Smooth muscle cell (in vitro differentiated cells): ENCODE measurements around the gene CYP2U1. TPM values are rescaled to one million over a fixed set of nuclear protein-coding genes. Genes with fewer than 3 reads are reported as not detected.

Experiments
- DNase-seq: peaks from one replicate; lab custom pipeline; 2025; ENCODE audit not compliant: unreplicated experiment; lab: John Stamatoyannopoulos, UW
- H2AFZ ChIP-seq: fragments of 200-600 bp; sonication (generic); 2 replicates; pipeline ENCODE4 v1.6.0; 2016; ENCODE audit warnings: antibody characterized with exemption, low read depth, mild to moderate bottlenecking
- H3F3A ChIP-seq: fragments of 200-600 bp; sonication (generic); 2 replicates; pipeline ENCODE4 v1.6.0; 2017; ENCODE audit warnings: antibody characterized with exemption, low read depth
- H3K27ac ChIP-seq: fragments of 200-600 bp; sonication (generic); 2 replicates; pipeline ENCODE4 v1.5.1; 2016; ENCODE audit warnings: low read depth, mild to moderate bottlenecking
- H3K27me3 ChIP-seq: fragments of 200-600 bp; sonication (generic); 2 replicates; pipeline ENCODE4 v1.6.1; 2016; ENCODE audit warnings: low read depth, mild to moderate bottlenecking
- H3K36me3 ChIP-seq: fragments of 200-600 bp; sonication (generic); 2 replicates; pipeline ENCODE4 v1.5.1; 2016; ENCODE audit warnings: low read depth
- H3K4me1 ChIP-seq: fragments of 200-600 bp; sonication (generic); 2 replicates; pipeline ENCODE4 v1.5.1; 2016; ENCODE audit warnings: low read depth
- H3K4me2 ChIP-seq: fragments of 200-600 bp; sonication (generic); 2 replicates; pipeline ENCODE4 v1.6.0; 2016; ENCODE audit warnings: mild to moderate bottlenecking
- H3K4me3 ChIP-seq: fragments of 200-600 bp; sonication (generic); 2 replicates; pipeline ENCODE4 v1.5.1; 2016; ENCODE audit warnings: mild to moderate bottlenecking
- H3K79me2 ChIP-seq: fragments of 200-600 bp; sonication (generic); 2 replicates; pipeline ENCODE4 v1.6.0; 2016; ENCODE audit warnings: low read depth, mild to moderate bottlenecking
- H3K9ac ChIP-seq: fragments of 200-600 bp; sonication (generic); 2 replicates; pipeline ENCODE4 v1.6.0; 2016; ENCODE audit warnings: low read depth
- H3K9me3 ChIP-seq: fragments of 200-600 bp; sonication (generic); replicated peaks from 2 replicates; pipeline ENCODE4 v1.5.1; 2016; ENCODE audit warnings: low read depth
- H4K20me1 ChIP-seq: fragments of 200-600 bp; sonication (generic); 2 replicates; pipeline ENCODE4 v1.6.0; 2016; ENCODE audit warnings: low read depth
- CTCF ChIP-seq: fragments of 200-600 bp; sonication (generic); IDR thresholded peaks from 2 replicates; pipeline ENCODE4 v1.5.1; 2017; ENCODE audit warnings: borderline replicate concordance, mild to moderate bottlenecking, antibody characterized with exemption; ENCODE audit not compliant: insufficient read depth, poor library complexity, severe bottlenecking
- WGBS: methylation state at CpG from one replicate; pipeline ENCODE4 v1.1.7; 2016; ENCODE audit warnings: low lambda C conversion rate; 5-methylcytosine and 5-hydroxymethylcytosine counted together
- polyA plus RNA-seq: library from polyadenylated mRNA; unstranded; fragments of >200 nt; fragmentation: Nextera tagmentation; extraction: Ambion mirVana; gene quantifications from 2 replicates; pipeline ENCODE4 v1.2.1, GENCODE V29; 2016
- total RNA-seq: library from RNA; depleted of rRNA; stranded (reverse); fragments of >200 nt; gene quantifications from 2 replicates; pipeline ENCODE4 v1.2.3, GENCODE V29; 2014

Gene CYP2U1
- total and polyA plus RNA-seq, 2 experiments from 2014 or later: 1.9 to 4.4 TPM

- DNase-seq: no peak
- Histone ChIP-seq H3K27ac (no peak overlapping the region), H3K9ac (no peak overlapping the region), H3K4me2 (no peak overlapping the region), H3K36me3 (no peaks in the 10 kb centered on the region), H3K9me3 (no peaks in the 10 kb centered on the region), H4K20me1 (peaks cover 35% of the 10 kb centered on the region), H3K4me3 (no peak overlapping the region), H2AFZ (no peak overlapping the region), H3K27me3 (no peaks in the 10 kb centered on the region), H3K79me2 (peaks cover 30% of the 10 kb centered on the region), H3K4me1 (peaks cover 21% of the 10 kb centered on the region), H3F3A (peaks cover 12% of the 10 kb centered on the region)
- no peak for TF ChIP-seq CTCF
These were observed 63.5 kb downstream of the CYP2U1 start for GRCh38 chr4:107994894-107995293.

GRCh38 chr4:107996949-107997788 is 65.8 kb downstream of the CYP2U1 start:
- Histone ChIP-seq H3K27ac (peak overlapping the region; percentile 83), H3F3A (peaks cover 12% of the 10 kb centered on the region), H3K9ac (peak overlapping the region; percentile 28), H3K4me3 (no peak overlapping the region), H3K4me1 (peaks cover 7% of the 10 kb centered on the region), H3K36me3 (no peaks in the 10 kb centered on the region), H3K79me2 (peaks cover 27% of the 10 kb centered on the region), H3K4me2 (peak overlapping the region; percentile 47), H3K27me3 (no peaks in the 10 kb centered on the region), H2AFZ (no peak overlapping the region), H4K20me1 (peaks cover 31% of the 10 kb centered on the region), H3K9me3 (no peaks in the 10 kb centered on the region)
- DNase-seq: peak; percentile 3
- no peak for TF ChIP-seq CTCF
- WGBS: 7% methylated on average over 5 of the region's 5 CpGs

- WGBS: 65% methylated on average over 2 of the region's 2 CpGs
- no peak for TF ChIP-seq CTCF
- H3K36me3 ChIP-seq: no peaks in the 10 kb centered on the region
- H3K27me3 ChIP-seq: no peaks in the 10 kb centered on the region
- H3K4me2 ChIP-seq: peak overlapping the region; percentile 47
- peaks cover 12% of the 10 kb centered on the region for H3F3A ChIP-seq
- peaks cover 6% of the 10 kb centered on the region for H3K4me1 ChIP-seq
- DNase-seq: no peak
- peaks cover 24% of the 10 kb centered on the region for H3K79me2 ChIP-seq
- no peaks in the 10 kb centered on the region for H3K9me3 ChIP-seq
- peak overlapping the region; percentile 83 for H3K27ac ChIP-seq
- H3K9ac ChIP-seq: peak overlapping the region; percentile 28
- H3K4me3 ChIP-seq: no peak overlapping the region
- H4K20me1 ChIP-seq: peaks cover 26% of the 10 kb centered on the region
- H2AFZ ChIP-seq: no peak overlapping the region
These were observed 66.4 kb downstream of the CYP2U1 start for GRCh38 chr4:107997794-107998193.

GRCh38 chr4:107999932-108000539 is 68.7 kb downstream of the CYP2U1 start:
- WGBS: 88% methylated on average over 2 of the region's 2 CpGs
- Histone ChIP-seq H2AFZ (no peak overlapping the region), H3K36me3 (no peaks in the 10 kb centered on the region), H3K4me1 (peaks cover 6% of the 10 kb centered on the region), H3K4me3 (no peak overlapping the region), H3K9me3 (no peaks in the 10 kb centered on the region), H3K27me3 (no peaks in the 10 kb centered on the region), H4K20me1 (peaks cover 10% of the 10 kb centered on the region), H3K79me2 (peaks cover 14% of the 10 kb centered on the region), H3K9ac (no peak overlapping the region), H3K4me2 (no peak overlapping the region), H3F3A (peaks cover 12% of the 10 kb centered on the region), H3K27ac (no peak overlapping the region)
- no peak for TF ChIP-seq CTCF
- no peak for DNase-seq
